Measurements from ENCODE around the gene PXMP2.

The PXMP2 gene

GRCh38 chr12:132687211-132688164, at the start of gene PXMP2, which contains the start of gene POLE:
Gene PXMP2 (plus strand): TSS chr12:132687587. CDS start chr12:132687671, 84 bp downstream.
Gene POLE (minus strand): TSS chr12:132687342. CDS start chr12:132687315, 27 bp downstream.
- peak; percentile 90 for DNase-seq (ENCODE audit: low spot score)

GRCh38 chr12:132637811-132638210, 49.6 kb upstream of the PXMP2 start:
- no peak for DNase-seq (ENCODE audit: low spot score)

GRCh38 chr12:132638541-132639408, 48.6 kb upstream of the PXMP2 start:
- DNase-seq (ENCODE audit: low spot score): peak; percentile 9

GRCh38 chr12:132639956-132640520, 47.3 kb upstream of the PXMP2 start:
- no peak for DNase-seq (ENCODE audit: low spot score)

DNA sequence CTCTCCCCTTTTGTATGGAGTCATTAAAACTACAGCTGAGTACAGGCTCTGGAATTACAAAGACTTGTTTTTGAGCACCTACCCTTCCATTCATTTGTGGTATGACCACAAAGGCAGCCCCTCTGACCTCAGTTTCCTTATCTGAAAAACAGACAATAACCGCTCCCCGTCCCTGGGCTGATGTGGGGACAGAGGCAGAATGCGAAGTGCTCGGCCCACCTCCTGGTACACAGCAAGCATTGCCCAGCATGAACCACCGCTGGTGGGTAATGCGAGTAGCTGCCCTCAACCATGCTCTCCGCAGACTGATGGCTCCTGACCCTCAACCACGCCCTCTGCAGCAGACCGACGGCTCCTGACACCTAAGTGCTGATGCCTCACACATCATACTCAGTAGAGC, 46.5 kb upstream of the PXMP2 start:
- no peak for DNase-seq (ENCODE audit: low spot score)

- DNase-seq (ENCODE audit: low spot score): no peak
Observed at GRCh38 chr12:132641811-132642650, 45.4 kb upstream of the PXMP2 start.

- no peak for DNase-seq (ENCODE audit: low spot score)
Observed at GRCh38 chr12:132642846-132643835, 44.2 kb upstream of the PXMP2 start.

GRCh38 chr12:132646850-132647249, 40.5 kb upstream of the PXMP2 start:
- no peak for DNase-seq (ENCODE audit: low spot score)

DNA sequence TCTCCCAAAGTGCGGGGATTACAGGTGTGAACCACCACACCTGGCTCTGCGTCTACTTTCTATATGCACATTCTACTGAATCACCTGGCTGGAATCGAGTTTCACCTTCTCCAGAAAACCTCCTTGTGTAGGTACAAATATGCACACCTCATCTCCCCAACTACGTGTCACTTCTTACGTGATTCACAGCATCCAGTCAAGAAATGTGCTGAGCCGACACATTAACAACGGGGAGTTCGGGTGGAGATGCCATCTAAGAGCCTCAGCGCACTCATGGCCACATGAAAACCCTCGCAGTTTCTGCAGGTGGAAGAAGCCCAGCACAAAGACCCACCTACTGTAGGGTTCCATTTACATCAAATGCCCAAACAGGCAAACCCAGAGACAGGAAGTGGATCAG, 39.5 kb upstream of the PXMP2 start:
- DNase-seq (ENCODE audit: low spot score): no peak

- DNase-seq (ENCODE audit: low spot score): no peak
Observed at GRCh38 chr12:132648616-132649225, 38.7 kb upstream of the PXMP2 start.

GRCh38 chr12:132649226-132649945, 38.0 kb upstream of the PXMP2 start:
- no peak for DNase-seq (ENCODE audit: low spot score)

DNA sequence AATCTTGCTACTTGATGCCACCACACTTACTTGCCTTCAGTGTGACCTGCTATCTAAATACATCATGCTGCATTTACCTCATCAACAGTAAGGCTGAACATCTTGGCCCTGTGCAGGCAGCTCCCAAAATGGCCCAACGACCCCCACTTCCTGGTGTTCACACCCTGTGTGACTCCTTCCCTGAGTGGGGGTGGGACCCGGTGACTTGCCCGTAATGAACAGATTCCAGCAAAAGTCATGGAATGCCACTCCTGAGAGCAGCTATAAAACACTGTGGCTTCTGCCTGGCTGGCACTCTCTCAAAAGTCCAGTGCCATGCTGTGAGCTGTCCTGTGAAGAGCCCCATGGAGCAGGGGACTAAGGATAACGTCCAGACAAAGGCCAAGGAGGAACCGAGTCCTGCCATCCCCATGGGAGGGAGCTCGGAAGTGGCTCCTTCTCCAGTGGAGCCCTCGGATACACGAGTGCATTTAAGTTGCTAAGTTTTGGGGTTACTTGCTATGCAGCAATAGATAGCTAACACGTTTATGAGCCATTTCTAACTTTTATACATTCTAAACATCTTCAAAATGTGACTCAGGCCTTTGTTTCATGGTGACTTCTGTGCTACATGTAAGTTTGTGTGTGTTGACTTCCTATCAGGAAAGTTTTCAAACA, 35.8 kb upstream of the PXMP2 start:
- DNase-seq (ENCODE audit: low spot score): no peak

GRCh38 chr12:132653567-132654290, 33.7 kb upstream of the PXMP2 start:
- no peak for DNase-seq (ENCODE audit: low spot score)

DNA sequence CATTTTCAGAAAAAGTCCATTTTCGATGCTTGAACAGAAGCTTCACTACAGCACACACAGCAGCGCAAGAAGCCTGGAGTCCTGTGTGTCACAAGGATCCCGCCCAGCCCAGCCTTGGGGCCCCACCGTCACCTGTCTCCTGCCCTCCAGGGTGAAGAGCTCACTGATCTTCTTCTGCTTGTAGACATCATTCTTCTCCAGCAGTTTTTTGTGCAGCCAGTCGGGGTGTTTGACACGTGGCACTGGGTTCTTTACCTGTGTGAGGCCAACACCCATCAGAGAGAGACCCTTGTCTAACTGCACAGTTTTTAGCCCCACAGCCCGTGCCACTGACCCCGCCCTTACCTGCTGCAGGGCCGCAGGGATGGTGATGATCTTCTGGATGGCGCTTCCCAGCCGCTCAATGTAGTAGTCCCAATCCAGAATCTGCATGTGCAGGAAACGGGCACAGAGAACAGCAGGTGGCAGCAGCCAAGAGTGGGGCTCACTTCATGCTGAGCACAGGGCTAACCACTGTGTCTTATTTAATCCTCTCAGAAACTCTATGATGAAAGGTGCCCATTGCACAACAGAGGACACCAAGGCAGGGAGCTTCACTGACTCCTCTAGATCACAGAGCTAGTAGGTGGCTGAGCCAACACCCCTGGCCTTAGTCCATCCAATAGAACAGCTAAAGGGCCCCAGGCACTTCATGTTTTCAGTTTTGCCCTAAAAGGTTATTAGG, 30.2 kb upstream of the PXMP2 start:
- no peak for DNase-seq (ENCODE audit: low spot score)

- DNase-seq (ENCODE audit: low spot score): no peak
Observed at GRCh38 chr12:132658149-132658894, 29.1 kb upstream of the PXMP2 start.

DNA sequence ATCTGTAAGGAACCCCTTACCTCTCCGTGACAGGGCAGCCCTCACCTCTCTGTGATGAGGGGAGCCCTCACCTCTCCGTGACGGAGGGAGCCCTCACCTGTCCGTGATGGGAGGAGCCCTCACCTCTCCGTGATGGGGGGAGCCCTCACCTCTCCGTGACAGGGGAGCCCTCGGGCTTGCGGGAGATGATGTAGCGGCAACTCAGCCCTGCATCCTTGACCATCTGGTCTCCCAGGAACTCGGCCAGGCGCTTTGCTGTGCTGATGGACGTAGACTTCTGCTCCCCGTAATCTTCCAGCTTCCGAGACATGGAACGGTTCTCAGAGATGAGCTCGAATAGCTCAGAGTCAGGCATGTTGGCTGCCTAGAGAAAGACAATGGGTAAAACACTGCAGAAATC, 28.2 kb upstream of the PXMP2 start:
- DNase-seq (ENCODE audit: low spot score): no peak
